HG03439 (cell line): ENCODE data around the gene CNKSR3.
A peak's percentile ranks its signal among the peaks of the same experiment; 100 is the strongest.

Experiments
- ATAC-seq: cut with Tn5 transposase; IDR thresholded peaks from one replicate; pipeline ENCODE4 v1.9.1; 2021; ENCODE audit warnings: mild to moderate bottlenecking, moderate library complexity; ENCODE audit not compliant: unreplicated experiment

CNKSR3 gene

GRCh38 chr6:154428897-154429296, 81.6 kb downstream of the CNKSR3 start:
- no peak for ATAC-seq

- ATAC-seq, result no peak
Measured at GRCh38 chr6:154427446-154427845, 83.0 kb downstream of the CNKSR3 start.

GRCh38 chr6:154426997-154427396, 83.5 kb downstream of the CNKSR3 start:
- no peak for ATAC-seq

- ATAC-seq, result no peak
Measured at GRCh38 chr6:154425034-154425433, 85.5 kb downstream of the CNKSR3 start.

GRCh38 chr6:154414021-154414813, 96.3 kb downstream of the CNKSR3 start:
- no peak for ATAC-seq

- ATAC-seq, result no peak
Measured at GRCh38 chr6:154412106-154412820, 98.2 kb downstream of the CNKSR3 start.

- no peak for ATAC-seq
Measured at GRCh38 chr6:154411076-154411475, 99.4 kb downstream of the CNKSR3 start.

- ATAC-seq, result peak; percentile 79
Measured at GRCh38 chr6:154410619-154411072, 99.8 kb downstream of the CNKSR3 start.

- ATAC-seq, result no peak
Measured at GRCh38 chr6:154408891-154409500, 101.5 kb downstream of the CNKSR3 start.

GRCh38 chr6:154407440-154407839, 103.0 kb downstream of the CNKSR3 start:
- ATAC-seq, result no peak

GRCh38 chr6:154406869-154407268, 103.6 kb downstream of the CNKSR3 start:
- ATAC-seq, result no peak

GRCh38 chr6:154406301-154406700, 104.2 kb downstream of the CNKSR3 start:
- ATAC-seq, result no peak

GRCh38 chr6:154404791-154405400, 105.6 kb downstream of the CNKSR3 start:
- ATAC-seq, result no peak

GRCh38 chr6:154403788-154404187, 106.7 kb downstream of the CNKSR3 start:
- no peak for ATAC-seq

GRCh38 chr6:154402081-154402780, 108.3 kb downstream of the CNKSR3 start:
- ATAC-seq, result no peak

- ATAC-seq, result no peak
Measured at GRCh38 chr6:154399097-154399496, 111.4 kb downstream of the CNKSR3 start.

- no peak for ATAC-seq
Measured at GRCh38 chr6:154397491-154398195, 112.8 kb downstream of the CNKSR3 start.

GRCh38 chr6:154395878-154396277, 114.6 kb downstream of the CNKSR3 start:
- ATAC-seq, result no peak

- no peak for ATAC-seq
Measured at GRCh38 chr6:154395316-154395715, 115.2 kb downstream of the CNKSR3 start.

GRCh38 chr6:154394571-154394970, 115.9 kb downstream of the CNKSR3 start:
- no peak for ATAC-seq
